Esophagus squamous epithelium (tissue), 4 donors: ENCODE results near the gene USP6.
"Not testable (repeated sequence)": the region's sequence is repeated elsewhere in the genome, so short reads cannot be mapped to it uniquely, and the experiment has no call there.

Experiments
- CTCF ChIP-seq, 6 experiments: fragments of 450-650 bp in 4 of 6; fragments of 200-600 bp in 2 of 6; sonication (generic) in 2 of 6; IDR thresholded peaks; one replicate each; pipeline ENCODE4 v1.5.1; 2016 to 2019; ENCODE audit warnings: antibody characterized with exemption in 6 of 6, mild to moderate bottlenecking in 4 of 6, moderate library complexity in 4 of 6
- POLR2A ChIP-seq, 4 donors: fragments of 450-650 bp; IDR thresholded peaks; one replicate each; pipeline ENCODE4 v1.6.1; 2017; ENCODE audit warnings: antibody characterized with exemption in 4 of 4, mild to moderate bottlenecking in 4 of 4, moderate library complexity in 3 of 4

- not testable (repeated sequence) for TF ChIP-seq CTCF, POLR2A (IDR thresholded peaks at IDR 0.05)
Measured at GRCh38 chr17:5131799-5132502, 16.1 kb downstream of the USP6 start.
